ENCODE measurements around the gene ERC1.

- TF ChIP-seq CTCF (IDR thresholded peaks at IDR 0.05) = no peak
- no peak for TF ChIP-seq POLR2AphosphoS5 (IDR thresholded peaks at IDR 0.05; ENCODE audit: low read depth, low read length)
- TF ChIP-seq SIN3A (IDR thresholded peaks at IDR 0.05; ENCODE audit: borderline replicate concordance, insufficient read depth, low read depth, low read length) = no peak
Observed at GRCh38 chr12:1439201-1439600, 448.2 kb downstream of the ERC1 start.
